ENCODE measurements around the gene ATP2B2.
"Not testable (repeated sequence)": the region's sequence is repeated elsewhere in the genome, so short reads cannot be mapped to it uniquely, and the experiment has no call there.

Gene ATP2B2

DNA sequence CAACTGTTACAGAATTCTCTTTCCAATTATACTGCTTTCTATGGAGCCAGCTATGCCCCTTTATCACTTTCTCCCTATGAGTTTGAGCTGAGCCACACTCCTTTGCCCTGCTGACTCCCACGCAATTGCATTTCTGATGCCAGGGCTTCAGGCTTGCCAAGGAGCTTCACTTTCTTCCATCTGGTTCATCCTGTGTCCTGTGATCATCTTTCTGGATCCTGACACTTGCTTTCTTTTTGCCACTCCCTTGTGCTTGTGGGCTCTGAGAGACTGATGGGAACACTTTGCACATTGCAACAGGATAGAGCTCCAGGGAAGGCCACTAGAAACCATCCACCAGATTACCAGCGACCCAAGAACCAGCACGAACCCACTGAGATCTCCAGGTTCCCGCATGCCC is 107.5 kb downstream of the ATP2B2 start:
- DNase-seq: no peak

DNA sequence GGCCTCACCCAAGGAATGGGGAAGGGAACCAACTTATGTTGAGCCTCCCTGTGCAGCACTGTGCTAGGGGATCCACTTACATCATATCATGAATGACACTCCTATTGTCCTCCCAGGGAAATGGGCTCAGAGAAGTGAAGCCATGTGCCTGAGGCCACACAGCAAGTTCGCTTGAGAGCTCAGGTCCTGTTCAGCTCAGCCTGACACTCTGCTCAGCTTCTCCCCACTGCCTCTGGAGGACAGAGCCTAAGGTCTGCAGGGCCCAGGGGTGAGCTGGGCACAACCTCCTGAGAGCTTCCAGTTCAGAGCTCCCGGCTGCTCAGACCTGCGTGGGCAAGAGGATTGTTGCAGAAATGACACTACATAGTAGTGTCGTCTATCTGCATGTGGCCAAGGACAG is 108.5 kb downstream of the ATP2B2 start:
- DNase-seq: no peak

DNA sequence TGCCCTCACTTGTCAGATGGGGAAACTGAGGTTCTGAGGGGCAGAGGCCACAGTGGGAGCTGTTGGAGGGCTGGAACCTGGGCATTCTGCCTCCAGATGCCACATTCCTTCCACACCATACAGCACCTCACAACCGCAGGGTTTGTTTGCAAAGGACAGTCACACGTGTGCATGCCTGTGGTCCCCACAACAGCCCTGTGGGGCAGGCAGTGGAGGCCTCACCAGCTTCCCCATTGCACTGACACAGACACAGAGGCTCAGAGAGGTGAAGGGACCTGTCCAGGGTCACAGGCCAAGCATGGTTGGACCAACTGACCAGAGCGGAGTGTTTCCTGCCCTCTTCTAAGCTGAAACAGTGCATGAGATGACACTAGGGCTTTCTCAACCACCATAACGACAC is 109.3 kb downstream of the ATP2B2 start:
- no peak for DNase-seq

DNA sequence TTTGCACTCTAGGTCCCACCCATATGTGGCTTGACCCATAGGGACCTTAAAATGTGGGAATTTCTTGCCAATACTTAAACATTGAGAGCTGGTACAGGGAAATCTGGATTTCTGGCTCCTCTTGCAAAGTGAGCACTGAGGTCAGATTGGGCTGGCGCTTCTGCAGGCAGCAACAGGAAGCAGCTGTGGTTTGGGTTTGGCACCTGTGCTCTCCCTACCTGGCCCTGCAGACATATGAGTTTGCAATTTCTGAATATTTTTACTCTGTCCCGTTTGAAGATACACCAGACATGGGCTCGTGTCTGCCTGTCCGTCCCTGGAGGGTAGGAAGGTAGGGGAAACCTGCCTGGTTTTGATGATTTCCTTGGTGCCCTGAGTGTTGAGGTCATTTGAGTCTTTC is 109.7 kb downstream of the ATP2B2 start:
- DNase-seq: no peak

DNA sequence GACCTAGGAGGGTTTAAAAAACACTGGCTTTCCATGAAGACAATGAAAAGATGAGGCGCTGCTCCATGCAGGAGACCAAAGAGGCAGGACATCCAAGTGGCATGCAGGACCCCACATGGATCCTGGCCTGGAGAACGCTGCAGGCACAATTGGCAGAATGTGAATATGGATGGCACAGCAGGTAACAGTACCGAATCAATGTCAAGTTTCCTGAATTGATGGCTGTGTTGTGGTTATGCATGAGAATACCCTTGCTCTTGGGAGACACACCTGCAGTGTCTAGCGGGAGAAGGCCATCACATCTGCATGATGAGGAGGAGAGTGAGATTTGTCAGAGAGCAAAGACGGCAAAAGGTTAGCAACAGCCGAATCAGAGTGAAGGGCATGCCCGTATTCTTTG is 110.2 kb downstream of the ATP2B2 start:
- no peak for DNase-seq

DNA sequence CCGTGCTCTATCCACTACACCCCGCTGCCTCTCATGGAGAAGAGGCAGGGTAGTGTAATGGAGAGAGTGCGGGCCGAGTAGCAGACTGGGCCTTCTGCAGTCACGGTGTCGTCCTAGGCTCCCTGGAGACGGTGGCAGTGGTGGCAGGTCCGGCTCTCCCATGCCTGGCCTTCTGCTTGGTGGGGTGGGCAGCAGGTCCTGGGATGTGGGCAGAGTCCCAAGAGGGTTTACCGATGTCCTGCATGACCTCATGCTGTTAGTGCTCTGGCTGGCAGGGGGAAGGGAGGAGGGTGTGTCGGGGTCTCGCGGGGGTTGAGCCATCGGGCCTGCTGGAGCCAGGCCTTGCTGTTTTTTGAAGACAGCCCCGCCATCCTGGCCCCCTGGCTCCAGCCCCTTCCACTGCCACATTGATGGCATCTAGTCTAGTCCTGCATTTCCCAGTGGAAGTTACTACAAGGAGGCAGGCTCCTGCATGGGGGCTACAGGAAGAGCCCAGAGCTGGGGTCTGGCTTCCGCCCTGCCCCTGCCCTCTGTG is 110.8 kb downstream of the ATP2B2 start:
- no peak for DNase-seq

DNA sequence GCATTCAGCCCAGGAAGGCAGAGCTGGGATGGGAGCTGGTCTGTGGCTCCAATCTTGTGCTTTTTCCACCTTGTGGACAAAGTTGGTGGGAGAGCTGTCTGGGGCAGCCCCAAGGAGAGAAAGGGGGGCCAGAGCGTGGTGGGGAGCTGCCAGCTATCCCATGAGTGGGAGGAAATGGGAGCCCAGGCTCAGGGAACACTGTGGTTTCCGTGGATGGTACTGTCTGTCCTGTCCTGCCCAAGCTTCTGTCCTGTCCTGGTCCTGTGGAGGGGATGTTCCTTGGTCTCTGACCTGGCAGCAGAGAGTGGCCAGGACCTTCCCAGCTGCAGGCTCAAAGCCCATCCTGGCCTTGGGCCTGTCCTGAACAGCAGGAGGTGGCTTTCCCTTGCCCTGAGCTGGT is 111.9 kb downstream of the ATP2B2 start:
- DNase-seq: no peak

DNA sequence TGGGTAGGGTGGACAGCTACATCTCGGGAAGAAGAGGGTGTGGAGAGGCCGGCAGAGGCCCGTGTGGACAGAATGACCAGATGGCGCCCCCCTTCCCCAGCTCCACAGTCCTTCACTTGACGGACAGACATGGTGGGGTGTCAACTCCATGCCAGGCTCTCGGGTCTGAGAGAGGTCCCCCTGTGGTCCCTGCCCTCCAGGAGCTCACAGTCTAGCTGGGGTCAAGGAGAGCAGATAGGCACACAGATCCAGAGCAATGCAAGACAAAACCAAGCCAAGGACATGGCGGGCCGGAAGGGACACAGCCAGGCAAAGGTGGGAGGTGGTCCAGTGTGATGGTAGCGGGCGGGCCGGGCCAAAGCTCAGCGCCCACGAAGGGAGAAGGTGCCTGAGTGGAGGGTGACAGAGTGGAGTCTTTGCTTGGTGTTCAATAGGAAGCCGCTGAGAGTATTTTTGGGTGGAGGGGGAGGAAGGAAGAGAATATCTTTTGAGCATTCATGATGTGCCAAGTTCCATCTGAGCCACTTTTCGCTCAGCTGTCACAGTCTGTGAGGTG is 112.4 kb downstream of the ATP2B2 start:
- DNase-seq: no peak

DNA sequence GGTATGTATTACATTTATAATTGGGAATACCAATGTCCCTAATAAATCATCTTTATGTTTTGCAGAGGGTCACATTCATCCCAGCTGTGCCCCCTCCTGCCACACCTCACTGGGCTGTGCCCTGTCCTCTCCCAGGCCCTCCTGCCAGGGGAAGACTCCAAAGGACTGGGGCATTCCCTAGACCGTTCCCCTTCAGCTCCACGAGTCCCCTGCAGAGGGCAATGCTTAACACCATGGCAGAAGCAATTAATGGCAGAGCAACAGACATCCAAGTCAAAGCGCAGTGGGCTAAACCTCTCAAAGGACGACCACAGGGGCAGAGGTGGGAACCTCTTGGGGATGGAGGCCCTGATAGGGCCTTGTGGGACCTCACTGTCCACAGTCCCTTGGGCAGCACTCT is 113.1 kb downstream of the ATP2B2 start:
- DNase-seq: no peak

DNA sequence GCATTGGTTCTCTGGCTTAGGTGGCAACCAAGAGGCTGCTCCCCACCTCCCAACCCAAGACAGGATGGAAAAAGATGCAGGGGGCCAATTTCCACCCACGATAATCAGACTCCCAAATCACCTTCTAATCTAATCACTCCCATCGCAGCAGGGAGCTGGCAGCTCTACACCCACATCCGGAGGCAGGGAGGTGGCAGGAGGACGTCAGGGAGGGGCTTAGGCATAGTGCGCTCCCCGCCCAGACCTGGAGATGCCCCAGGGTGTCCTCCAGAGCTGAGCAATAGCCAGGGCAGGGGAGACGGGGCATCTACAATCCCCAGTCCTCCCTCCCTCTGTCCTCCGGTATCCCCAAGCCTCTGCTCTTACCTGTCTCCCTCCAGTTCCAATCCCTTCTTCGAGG is 114.0 kb downstream of the ATP2B2 start:
- peak; percentile 10 for DNase-seq

DNA sequence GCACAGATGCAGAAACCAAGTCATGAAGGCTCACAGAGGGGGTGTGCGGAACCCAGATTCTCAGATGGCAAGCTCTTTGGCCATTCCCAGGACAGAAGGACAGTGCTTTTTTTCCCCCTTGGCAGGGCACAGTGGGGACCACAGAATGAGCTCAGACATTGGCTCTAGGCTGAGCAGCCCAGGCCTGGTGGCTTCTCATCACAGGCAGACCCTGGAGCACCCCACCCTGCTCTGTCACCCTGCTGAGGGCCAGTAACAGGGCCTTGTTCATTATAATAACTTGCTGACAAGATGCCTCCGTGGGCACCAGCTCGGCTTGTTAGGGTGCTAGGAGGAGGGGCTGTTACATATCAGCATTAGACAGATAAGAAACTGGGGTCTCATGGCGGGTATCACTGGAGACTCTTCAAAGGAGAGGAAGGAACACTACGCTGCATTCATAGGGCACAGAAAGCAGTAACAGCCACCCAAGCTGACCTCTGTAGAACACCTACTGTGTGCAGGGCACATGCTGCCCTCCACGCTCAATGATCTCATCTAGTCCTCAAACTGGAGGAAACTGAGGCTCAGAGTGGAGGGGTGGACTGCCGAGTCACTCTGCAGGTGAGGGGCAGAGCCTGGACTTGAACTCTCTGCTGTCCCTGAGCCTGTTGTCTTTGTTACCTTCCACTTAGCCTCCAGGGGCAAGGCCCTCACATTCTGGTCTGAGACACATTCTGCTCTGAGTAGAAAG is 114.6 kb downstream of the ATP2B2 start:
- no peak for DNase-seq

DNA sequence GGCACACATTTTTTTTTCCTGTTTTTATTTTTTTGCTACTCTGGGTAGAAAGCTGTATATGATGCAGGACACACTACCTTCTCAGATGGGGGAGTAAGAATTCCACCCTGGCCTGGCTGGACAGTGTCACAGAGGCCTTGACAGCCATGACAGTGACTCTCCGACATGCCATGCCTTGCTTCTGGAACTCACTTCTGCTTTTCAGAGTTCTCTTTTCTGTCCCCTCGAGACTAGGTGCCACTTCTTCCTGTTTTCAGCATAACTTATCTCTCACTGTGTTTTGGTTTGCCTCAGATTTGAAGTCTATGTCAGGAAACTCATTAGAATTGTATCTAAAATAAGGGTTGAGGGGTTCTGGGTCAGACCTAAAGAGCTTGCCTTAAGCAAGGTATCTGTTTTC is 115.4 kb downstream of the ATP2B2 start:
- peak; percentile 66 for DNase-seq

DNA sequence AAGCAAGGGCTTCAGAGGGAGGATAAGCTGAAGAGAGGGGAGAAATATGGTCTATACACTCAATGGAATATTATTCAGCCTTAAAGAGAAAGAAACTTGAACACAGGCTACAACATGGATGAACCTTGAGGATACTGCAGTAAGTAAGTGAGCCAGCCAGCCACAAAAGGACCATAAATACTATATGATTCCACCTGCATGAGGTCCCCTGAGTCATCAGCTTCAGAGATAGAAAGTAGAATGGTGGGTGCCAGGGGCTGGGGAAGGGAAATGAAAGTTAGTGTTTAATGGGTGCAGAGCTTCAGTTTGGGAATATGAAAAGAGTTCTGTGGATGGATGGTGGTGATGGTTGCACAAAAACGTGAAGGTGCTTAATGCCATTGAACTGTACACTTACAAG is 116.0 kb downstream of the ATP2B2 start:
- DNase-seq: no peak

DNA sequence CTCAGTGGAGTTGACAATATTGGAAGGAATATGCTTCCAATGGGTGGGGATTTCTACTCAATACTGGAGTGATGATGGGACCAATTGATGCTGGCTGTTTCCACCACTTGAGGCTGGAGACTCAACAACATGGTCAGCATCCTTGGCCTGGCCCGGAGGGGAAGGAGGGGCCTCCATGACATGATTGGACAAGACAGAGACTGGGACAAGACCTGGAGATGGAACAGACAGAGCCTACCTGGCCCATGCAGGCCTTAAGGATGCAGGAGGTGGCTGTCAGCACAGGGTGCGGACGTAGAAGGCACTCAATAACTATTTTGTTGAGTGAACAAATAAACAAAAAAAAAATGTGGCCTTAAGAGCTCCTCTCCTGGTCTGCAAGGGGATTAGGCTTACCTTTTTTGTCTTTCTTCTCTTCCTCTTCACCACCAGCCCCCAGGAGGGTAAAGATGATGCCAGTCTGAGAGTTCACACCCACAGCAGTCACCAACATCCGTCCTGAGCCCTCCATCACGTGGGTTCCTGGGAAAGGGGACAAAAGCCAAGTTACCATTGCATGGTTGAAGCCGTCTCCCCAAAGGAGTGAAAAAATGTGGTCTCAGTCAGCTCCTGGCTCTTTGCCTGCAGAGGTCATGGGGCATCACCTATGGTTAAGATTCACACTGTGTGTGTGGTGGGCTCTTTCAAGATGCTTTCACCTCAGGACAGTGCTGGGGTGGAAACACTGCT is 117.3 kb downstream of the ATP2B2 start:
- DNase-seq: no peak

DNA sequence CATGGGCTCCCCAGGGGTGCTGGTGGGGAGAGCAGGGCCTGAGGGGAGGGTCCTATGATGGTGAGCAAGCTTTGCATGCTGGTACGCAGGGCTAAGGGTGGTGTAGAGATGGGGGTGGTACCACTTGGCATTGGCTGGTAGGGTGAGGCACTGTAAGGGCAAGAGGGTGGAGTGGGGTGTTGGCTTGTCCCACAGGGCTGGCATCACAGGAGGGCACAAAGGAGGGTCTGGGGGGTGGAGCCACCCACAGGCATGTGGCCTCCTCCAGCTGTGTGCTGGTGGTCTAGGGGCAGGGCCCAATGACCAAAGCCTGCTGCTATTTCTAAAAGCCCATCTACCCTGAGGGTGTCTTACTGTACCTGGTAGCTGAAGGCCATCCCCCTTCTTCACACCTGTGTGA is 119.3 kb downstream of the ATP2B2 start:
- no peak for DNase-seq

DNA sequence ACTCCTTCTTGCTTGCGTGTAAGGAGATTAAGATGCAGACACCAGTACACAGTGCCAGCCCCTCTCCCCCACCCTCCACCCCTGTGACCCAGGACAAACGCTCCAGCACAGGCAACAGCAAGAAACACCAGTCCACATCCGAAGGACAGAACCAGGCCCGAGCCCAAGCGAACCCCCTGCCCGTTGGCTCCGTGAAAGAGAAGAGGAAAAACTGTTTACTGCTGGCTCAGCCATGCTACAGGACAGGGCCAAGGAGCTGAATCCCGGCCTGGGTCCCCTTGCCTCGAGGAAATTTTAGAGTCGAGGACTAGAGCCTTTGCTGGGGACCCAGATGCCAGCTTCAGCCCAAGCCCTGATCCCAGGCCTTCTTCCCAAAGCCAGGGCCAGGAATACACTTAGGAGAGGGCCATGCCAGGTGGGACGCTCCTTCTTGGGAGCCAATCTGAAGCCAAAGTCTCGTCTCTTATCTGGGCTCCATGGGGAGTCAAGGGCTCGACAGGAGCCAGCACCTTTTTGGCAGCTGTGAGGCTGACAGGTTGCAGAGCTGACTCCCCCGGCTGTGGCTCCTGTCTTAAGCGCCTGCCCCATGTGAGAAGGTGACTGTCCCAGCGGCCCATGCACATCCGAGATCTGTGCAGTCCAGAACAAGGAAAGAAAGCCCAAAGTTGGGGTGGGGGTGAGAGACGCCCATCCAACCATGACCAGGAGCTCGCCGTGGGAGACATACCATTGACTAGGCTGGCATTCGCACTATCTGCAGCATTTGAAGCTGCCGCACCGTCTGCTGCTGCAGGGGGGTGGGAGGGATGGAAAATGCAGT is 120.6 kb downstream of the ATP2B2 start:
- no peak for DNase-seq

DNA sequence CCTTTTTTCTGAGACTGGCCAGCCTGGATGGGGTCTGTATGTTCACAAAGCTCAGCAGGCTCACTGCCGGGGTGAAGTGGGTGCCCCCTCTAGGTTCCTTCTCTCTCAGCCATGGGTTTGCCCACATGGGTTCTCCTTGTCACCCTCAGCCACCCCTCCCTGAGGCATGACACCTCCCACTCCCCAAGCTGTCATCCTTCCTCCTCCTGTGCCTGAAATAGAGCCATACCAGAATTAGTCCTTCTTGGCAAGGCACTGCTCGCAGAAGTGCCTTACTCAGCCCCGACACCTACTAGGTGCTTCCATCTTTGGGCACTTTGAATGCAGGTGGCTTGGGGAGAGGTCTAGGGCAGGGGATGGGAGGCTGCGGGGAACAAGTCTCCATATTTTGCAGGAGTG is 121.5 kb downstream of the ATP2B2 start:
- no peak for DNase-seq

DNA sequence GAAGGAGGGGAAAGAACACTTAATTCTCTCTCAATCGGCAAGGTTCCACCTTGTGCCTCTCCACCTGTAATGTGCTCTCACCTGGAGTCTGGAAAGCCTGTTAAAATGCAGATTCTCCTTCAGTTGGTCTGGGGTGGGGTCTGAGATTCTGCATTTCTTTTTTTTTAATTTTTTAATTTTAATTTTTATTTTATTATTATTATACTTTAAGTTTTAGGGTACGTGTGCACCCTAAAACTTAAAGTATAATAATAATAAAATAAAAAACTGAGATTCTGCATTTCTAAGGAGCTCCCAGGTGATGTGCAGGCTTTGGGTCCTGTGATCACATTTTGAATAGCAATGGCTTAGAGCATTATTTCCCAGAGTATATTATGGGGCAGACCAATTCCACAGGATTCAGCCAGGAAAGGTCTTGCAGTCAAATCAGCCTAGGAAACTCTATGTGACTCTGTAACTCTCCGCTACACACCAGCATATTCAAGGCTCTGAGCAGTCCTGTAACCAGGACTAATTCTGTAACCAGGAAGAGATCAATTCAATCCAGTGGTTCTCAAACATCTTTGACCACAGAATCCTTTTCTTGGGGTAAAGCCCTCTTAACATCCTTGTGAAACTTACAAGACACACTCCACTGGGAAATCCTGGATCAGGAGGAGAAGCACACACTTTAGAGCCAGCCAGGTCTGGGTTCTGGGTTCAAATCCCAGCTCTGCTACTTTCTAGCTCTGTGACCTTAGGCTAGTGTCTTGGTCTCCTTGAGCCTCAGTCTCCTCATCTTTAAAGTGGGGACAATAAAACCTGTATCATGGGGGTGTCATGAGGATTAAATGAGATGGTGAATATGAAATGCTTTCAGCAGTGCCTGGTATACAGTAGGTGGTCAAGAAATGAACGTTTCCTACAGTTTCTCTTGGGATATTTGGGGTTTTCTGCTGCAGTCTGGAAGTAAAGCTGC is 122.2 kb downstream of the ATP2B2 start:
- DNase-seq: no peak

DNA sequence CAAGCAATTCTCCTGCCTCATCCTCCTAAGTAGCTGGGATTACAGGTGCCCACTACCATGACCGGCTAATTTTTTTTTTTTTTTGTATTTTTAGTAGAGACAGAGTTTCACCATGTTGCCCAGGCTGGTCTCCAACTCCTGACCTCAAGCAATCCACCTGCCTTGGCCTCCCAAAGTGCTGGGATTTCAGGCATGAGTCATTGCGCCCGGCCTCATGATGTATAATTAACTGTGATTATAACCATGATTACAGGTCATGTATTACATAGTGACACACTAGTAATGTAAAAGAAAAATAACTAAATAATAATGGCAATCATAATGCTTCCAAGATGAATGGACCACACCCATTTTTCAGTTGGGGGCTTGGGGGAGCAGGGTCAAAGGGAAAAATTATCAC is 122.9 kb downstream of the ATP2B2 start:
- DNase-seq: not testable (repeated sequence)

DNA sequence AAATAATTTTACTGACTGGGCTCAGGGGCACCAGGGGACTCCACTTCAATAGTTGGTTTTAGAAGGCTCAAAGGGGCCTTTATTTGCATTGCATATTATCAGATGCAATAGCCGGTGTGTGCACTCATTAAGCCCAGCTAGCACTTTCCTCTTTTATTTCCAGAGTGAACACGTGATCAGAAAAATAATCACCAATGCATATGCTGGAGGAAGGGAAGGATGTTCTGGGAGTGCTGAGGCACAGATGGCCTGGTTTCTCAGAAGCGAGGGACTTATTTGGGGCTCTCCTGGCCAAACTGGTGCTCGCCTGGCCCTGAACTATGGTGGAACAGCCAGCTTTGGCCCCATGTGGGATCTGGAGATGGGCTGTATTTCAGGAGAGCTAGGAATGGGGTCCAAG is 124.0 kb downstream of the ATP2B2 start:
- no peak for DNase-seq

DNA sequence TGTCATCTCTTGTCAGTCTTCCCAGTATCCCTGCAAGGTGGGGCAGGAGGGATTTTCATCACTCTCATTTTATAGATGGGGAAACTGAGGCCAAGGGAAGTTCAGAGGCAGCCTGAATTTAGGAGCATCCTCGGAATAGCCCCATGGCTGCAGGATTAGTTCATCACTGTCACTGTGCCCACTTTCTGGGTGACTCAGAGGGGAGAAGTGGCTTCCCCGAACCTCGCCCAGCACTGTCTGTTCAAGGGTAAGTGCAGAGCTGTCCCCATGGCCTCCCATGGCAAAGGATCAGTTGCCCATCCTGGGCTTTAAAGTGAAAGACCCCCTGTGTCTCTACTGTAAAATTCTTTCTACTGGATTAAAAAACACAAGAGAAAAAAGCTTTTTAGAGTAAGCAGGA is 124.5 kb downstream of the ATP2B2 start:
- no peak for DNase-seq

DNA sequence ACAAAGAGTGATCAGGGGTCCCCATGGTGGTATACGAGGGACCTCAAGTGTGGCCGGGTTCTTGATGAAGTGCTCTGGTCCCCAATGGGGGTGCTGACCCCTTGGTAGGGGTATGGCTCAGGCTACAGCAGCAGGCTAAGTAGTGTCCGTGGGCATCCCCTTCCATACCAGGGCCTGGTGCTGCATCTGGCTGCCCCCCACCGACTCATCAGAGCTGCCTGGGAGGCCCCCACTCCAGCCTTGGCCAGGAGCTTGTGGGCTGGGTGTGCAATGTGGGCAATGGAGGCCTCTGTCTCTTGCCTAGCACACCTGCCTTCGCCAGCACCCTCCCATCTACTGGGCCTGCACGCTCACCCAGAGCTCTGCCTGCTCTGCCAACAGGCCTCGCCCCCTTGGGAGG is 125.4 kb downstream of the ATP2B2 start:
- DNase-seq: no peak
